Cerebellar nuclear complex (tissue), 1 donor: ENCODE results near the gene C11orf24.
"Not testable (repeated sequence)": the region's sequence is repeated elsewhere in the genome, so short reads cannot be mapped to it uniquely, and the experiment has no call there.

ENCODE experiments used
- DNase-seq, 2 experiments: peaks; one replicate each; lab custom pipeline; 2025; lab: John Stamatoyannopoulos, UW

C11orf24 gene

GRCh38 chr11:68298659-68299516 is 27.1 kb upstream of the C11orf24 start:
- no peak for DNase-seq

DNA sequence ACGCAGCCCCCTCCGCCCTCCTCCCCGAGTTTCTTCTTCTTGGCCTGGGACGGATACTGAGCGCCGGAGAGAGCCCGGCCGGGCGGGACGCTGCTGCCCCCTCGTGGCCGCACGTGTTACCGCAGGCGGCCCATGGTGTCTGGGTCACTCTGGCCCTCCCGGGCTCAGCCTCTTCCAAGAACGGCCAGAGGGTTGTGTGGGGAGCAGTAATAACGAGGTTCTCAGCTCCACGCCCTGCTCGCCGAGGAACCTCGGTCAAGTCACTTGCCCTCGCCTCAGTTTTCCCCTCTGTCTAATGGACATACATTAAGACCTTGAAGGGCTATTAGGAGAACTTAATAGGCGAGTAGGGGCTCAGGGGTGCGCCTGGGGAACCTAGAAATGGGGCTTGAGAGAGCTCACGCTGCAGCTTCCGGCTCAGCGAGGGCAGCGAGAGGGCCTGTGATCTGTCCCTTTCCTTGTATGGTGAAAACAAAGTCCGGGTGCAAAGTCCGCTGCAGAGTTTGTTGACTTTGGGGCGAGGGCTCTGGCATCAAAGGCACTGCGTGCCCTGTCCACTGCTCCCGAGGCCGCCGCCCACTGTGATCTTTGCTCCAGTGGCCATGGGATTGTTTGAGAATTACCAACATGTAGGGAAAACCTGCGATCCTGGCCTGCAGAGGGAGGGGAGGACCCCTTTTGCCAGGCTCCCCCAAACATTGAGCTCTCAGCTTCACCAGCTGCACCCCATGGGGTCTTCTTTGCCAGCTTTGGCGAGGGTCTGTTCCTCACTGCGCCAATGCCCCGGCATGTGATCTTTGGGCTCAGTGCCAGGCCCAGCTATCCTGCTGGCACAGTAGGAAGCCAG is 26.3 kb upstream of the C11orf24 start:
- DNase-seq = peak in 1 of 2 experiments; percentile 25

GRCh38 chr11:68297494-68297811 is 25.7 kb upstream of the C11orf24 start:
- no peak for DNase-seq

GRCh38 chr11:68297052-68297378 is 25.2 kb upstream of the C11orf24 start:
- DNase-seq = no peak

GRCh38 chr11:68296344-68297051 is 24.7 kb upstream of the C11orf24 start:
- DNase-seq = no peak

DNA sequence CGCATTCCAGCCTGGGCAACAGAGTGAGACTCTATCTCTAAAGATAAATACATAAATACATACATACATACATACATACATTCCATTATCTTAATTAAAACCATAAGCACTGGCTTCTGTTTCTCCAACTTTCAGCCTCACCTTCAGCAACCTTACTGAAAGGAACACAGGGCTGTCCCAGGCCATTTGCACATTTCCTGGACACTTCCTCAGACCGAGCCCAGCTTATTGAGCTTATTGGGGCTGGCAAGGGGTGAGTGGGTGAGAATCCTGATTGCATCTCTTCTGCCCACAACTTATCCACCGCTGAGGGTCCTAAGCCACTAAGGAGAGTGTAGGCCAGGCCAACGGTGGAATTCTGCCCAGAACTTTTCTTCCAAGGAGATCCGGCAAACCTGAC is 24.2 kb upstream of the C11orf24 start:
- DNase-seq = no peak

- no peak for DNase-seq
Measured at GRCh38 chr11:68295271-68295670, 23.5 kb upstream of the C11orf24 start.

DNA sequence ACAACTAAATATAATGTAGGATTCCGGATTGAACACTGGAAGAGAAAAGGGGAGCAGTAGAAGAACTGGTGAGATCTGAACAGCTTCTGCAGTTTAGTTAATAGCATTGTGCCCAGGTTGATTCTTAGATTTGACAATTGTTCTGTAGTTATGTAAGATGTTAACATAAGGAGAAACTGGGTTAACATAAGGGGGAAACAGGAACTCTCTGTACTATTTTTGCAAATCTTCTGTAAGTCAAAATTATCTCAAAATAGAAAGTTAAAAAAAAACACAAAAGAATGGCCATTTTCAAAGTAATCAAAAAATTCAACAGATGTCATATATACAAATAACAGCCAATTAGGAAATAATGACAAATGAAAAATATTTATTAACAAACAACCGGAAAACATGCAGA is 21.9 kb upstream of the C11orf24 start:
- no peak for DNase-seq

- no peak for DNase-seq
Measured at GRCh38 chr11:68289456-68289855, 17.7 kb upstream of the C11orf24 start.

- DNase-seq = no peak
Measured at GRCh38 chr11:68287419-68287818, 15.6 kb upstream of the C11orf24 start.

- not testable (repeated sequence) for DNase-seq
Measured at GRCh38 chr11:68284588-68284987, 12.8 kb upstream of the C11orf24 start.

- no peak for DNase-seq
Measured at GRCh38 chr11:68282861-68283230, 11.1 kb upstream of the C11orf24 start.

DNA sequence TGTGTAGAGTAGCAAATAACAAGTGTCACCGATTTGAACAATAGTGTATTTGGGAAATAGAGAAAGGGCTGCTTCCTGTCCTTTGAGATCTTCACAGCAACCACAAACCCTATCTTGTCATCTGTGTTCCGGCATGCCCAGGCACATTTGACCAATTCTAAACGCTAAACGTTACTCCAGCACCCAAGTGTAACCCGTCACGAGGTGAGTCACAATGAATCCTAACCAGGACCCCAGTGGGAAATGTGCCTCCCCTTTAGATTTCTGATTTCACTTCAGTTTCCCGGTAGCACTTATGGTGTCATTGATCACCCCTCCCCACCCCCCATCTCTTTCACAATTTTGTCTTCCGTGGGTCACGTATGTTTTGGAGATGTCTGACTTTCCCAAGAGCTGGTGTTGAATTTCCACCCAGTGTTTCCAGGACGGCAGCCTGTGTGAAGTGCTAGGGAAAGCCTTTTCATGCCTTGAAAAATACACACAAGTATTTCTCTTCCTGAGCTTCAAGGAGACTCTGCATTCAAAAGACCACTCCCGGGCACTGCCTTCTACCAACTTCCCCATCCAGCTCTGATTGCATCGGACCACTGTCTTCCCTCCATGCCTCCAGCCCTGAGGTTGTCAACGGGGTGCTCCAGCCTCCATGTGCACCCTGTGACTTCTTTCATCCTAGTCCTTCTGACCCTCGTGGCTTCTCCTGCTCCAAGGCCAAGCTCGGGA is 10.5 kb upstream of the C11orf24 start:
- no peak for DNase-seq

DNA sequence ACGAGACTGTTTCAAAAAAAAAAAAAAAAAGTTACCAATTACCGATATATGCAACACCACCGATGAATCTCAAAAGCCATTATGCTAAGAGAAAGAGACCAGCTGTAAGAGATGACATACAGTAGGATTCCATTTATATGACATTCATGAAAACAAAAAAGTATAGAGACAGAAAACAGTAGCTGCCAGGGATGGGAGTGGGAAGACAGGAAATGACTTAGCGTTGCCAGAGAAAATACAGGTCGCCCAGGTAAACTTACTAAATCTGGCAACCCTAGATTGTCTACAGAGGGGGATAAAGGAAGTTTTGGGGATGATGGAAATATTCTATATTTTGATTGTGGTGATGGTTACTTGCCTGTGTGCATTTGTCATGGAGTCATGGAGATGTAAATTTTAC is 7.9 kb upstream of the C11orf24 start:
- DNase-seq = no peak

- no peak for DNase-seq
Measured at GRCh38 chr11:68276861-68277260, 5.1 kb upstream of the C11orf24 start.

- no peak for DNase-seq
Measured at GRCh38 chr11:68275721-68276507, 4.1 kb upstream of the C11orf24 start.

GRCh38 chr11:68274306-68274705 is 2.5 kb upstream of the C11orf24 start:
- DNase-seq = no peak

DNA sequence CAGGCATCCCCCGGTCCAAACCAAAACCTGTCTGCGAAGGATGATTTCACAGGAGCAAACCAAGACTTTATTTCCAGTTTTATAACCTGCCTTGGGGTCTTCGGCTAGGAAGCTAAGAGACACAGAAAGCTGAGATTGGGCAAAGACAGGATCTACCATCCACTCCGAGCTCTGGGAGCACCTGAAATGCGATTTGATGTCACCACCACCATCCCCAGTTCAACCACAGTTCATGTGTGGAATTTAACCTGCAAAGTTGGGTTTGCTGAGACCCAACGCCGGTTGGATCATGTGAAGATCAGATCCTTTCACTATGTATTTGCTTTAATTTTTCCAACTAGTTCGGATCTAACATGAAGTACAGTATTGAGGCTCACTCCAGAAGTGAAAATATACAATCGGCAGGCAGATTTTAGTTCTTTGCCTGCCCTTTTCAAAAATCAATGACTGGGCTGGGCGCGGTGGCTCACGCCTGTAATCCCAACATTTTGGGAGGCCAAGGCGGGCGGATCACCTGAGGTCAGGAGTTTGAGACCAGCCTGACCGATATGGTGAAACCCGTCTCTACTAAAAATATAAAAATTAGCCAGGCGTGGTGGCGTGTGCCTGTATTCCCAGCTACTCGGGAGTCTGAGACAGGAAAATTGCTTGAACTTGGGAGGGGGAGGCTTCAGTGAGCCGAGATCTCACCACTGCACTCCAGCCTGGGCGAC is 1.4 kb upstream of the C11orf24 start:
- DNase-seq = no peak

DNA sequence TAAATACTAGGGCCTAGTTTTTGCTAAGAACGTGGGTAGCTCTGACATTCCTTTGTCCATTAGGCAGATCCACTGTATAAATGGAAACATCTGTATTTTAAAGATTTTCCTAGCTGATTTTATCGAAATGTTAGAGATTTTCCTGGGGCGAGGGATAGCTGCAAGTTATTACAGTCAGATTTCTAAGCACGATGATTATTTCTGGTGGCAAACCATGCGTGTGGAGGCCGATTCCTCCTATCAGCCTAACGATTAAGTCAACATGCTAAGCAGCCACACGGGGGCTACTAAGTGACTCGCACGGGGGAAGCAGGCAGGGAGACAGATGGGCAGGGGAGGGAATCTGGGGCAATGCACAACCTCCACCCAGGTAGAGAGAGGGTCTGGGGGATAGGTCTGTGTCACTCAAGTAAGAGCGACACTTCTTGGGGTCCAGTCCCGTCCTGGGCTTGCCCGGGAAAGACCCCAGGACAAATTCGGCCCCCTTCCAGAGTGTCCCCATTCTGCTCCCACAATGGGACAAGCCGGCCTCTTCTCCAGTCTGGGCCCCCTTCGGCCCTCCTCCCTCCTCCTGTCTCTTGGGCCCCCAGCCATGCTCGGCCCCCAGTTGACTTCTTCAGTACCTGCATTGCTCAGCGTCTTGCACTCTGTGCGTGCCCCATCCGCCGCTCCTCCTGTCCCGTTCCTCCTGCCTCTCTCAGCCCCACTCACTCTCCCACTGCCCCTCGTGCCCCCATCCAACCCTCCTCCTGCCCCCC is 571 bp downstream of the C11orf24 start:
- DNase-seq = no peak
